Measurements from ENCODE around the gene PRR33. TPM values are rescaled to one million over a fixed set of nuclear protein-coding genes. Genes with fewer than 3 reads are reported as not detected.

Gene PRR33
- total and polyA plus RNA-seq, 11 donors, result 0.08 to 5.1 (median 2.4) TPM

DNA sequence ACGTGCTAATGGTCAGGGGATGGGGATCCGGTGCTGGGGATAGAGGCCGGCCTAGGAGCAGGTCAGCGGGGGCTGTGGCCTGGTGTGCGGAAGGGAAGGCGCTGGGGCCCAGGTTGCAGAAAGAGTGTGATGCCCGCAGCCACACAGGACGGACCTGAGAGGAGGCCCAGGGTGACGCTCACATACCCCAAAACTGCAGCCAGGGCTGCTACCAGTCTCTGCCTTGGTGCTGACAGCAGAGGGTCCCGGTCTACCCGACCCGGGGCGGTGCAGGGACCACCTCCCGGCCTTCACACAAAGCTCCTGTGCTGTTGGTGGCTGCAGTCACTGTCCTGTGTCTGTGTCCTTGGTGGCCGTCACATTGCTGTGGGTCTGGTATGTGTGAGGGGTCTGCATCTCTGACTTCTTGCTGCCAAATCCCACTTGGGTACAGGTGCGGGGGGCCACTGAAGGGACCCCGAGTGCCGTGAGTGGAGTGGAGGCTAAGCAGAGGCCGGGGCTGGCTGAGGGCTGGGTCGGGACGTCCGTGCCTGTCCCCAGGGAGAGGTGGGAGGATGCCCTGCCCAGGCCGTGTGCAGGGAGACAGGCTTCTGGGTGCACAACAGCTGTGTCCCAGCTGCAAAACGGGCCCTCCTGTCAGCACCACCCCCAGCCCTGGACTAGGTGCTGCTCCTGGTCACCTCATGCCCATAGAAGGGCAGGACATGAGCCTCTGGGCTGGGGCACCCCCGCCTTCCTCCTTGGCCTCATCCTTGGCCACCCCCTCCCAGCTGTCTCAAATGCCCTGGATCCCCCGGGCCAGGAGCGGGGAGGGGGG, 37.4 kb downstream of the PRR33 start:
- Histone ChIP-seq H3K36me3 (no peaks in the 10 kb centered on the region), H3K4me3 (peak overlapping the region in 6 of 12 donors; percentile 9 to 63 (median 32)), H3K27ac (peak overlapping the region in 1 of 12 donors; percentile 94), H3K27me3 (no peaks in the 10 kb centered on the region), H3K9me3 (no peaks in the 10 kb centered on the region), H3K4me1 (peaks cover 0 to 69% (median 0%) of the 10 kb centered on the region in 12 donors)
- DNase-seq (no peak), ATAC-seq (no peak)
- 72 to 79% (median 76%) methylated on average over 24 to 27 of the region's 27 CpGs for WGBS, 4 donors
- intact Hi-C loops (cut with DNase I), result no loop called here
- TF ChIP-seq POLR2A (IDR thresholded peaks at IDR 0.05), result no peak
- TF ChIP-seq, protein P1, sequence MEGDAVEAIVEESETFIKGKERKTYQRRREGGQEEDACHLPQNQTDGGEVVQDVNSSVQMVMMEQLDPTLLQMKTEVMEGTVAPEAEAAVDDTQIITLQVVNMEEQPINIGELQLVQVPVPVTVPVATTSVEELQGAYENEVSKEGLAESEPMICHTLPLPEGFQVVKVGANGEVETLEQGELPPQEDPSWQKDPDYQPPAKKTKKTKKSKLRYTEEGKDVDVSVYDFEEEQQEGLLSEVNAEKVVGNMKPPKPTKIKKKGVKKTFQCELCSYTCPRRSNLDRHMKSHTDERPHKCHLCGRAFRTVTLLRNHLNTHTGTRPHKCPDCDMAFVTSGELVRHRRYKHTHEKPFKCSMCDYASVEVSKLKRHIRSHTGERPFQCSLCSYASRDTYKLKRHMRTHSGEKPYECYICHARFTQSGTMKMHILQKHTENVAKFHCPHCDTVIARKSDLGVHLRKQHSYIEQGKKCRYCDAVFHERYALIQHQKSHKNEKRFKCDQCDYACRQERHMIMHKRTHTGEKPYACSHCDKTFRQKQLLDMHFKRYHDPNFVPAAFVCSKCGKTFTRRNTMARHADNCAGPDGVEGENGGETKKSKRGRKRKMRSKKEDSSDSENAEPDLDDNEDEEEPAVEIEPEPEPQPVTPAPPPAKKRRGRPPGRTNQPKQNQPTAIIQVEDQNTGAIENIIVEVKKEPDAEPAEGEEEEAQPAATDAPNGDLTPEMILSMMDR (IDR thresholded peaks at IDR 0.05), result no peak

DNA sequence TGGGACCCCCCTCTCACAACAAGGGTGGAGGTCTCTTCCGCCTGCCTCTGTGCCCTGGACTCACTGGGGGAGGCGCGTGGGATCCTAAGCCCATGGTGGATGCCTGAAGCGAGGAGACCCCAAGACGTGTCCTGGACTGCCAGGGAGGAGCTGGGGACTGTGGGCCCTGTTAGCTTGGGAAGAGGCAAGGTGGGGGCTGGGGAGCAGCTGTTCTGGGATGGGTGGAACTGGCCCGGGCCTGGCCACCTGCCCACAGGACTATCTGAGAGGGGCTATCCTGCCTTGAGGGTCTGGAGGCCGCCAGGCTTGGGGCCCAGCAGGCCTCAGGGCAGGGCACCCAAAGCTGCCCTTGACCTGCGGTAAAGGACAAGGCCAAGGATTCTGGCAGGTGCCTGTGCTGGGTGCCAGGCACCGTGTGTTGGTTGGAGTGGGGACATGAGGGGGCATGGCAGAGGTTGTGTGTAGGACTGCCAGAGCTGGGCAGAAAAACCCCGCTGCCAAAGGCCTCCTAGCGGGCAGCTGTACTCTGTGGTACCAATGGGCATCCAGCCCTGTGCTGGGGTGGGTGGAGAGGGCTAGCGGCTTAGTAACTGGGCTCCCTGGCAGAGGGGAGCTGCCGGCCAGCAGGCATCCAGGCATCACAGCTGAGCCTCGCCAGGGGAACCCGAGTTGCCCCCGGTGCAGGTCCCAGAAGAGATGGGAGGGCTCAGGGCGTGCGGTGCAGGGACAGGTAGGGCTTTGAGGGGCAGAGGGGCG, 38.1 kb downstream of the PRR33 start:
- Histone ChIP-seq H3K27ac (peak overlapping the region in 2 of 12 donors; percentile 30 to 94), H3K9me3 (no peaks in the 10 kb centered on the region), H3K27me3 (no peaks in the 10 kb centered on the region), H3K36me3 (no peaks in the 10 kb centered on the region), H3K4me1 (peaks cover 0 to 76% (median 0%) of the 10 kb centered on the region in 12 donors), H3K4me3 (peak overlapping the region in 6 of 12 donors; percentile 21 to 63 (median 32))
- ATAC-seq (no peak), DNase-seq (no peak)
- no peak for TF ChIP-seq POLR2A (IDR thresholded peaks at IDR 0.05)
- TF ChIP-seq, protein P1 (IDR thresholded peaks at IDR 0.05), result no peak
- WGBS, 4 donors, result 88 to 94% (median 91%) methylated on average over 16 to 19 of the region's 19 CpGs
- intact Hi-C loops (cut with DNase I), result no loop called here

DNA sequence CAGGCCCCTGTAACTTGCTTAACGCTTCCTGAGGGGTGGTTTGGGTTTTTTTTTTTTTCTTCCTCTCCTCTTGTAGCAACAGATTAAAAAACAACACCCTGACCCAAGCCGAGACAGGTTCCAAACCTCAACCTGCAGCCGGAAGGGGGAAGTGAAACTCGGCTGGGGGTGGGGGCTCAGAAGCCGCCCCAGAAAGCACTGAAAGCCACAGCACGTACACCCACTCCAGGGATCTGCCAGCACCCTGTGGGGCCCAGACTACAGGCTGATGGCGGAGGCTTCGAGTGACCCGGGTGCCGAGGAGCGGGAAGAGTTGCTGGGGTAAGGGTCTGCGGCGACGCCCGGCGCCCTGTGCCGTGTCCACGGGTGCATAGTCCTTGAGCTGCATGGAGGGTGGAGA, 38.8 kb downstream of the PRR33 start, which contains the start of gene LSP1:
TSS of gene LSP1 (plus strand) at position 208 of the 400 bp plus-strand sequence. CDS start at position 269, 61 bp downstream.
- Histone ChIP-seq H3K27ac (peak within 1 kb of the TSS in 5 of 12 donors; percentile 30 to 94 (median 42)), H3K4me1 (peaks cover 0 to 79% (median 0%) of the 10 kb centered on the region in 12 donors), H3K9me3 (no peaks in the 10 kb centered on the region), H3K4me3 (peak within 1 kb of the TSS in 6 of 12 donors; percentile 21 to 63 (median 32)), H3K27me3 (no peaks in the 10 kb centered on the region), H3K36me3 (no peaks in the 10 kb centered on the region)
- ATAC-seq (peak in 2 of 4 donors; percentile 7 to 32), DNase-seq (no peak)
- intact Hi-C loops (cut with DNase I), result no loop called here
- TF ChIP-seq POLR2A (IDR thresholded peaks at IDR 0.05), result no peak
- TF ChIP-seq, protein P1 (IDR thresholded peaks at IDR 0.05), result no peak
- WGBS, 4 donors, result 75 to 88% (median 80%) methylated on average over 18 of the region's 18 CpGs

Measured in heart left ventricle (tissue), 16 donors.